ENCODE data around the gene INSM2.

- TF ChIP-seq CTCF (optimal IDR thresholded peaks at IDR 0.05 in 1 of 3, IDR thresholded peaks at IDR 0.05 in 1 of 3, conservative IDR thresholded peaks at IDR 0.05 in 1 of 3; ENCODE audit: extremely low read depth in 1 of 3, insufficient read depth in 2 of 3, low read length in 3 of 3) (no peak), EZH2 (IDR thresholded peaks at IDR 0.05; ENCODE audit: low read length) (no peak)
These were observed 24.1 kb upstream of the INSM2 start for GRCh38 chr14:35509846-35510245.

Measured in keratinocyte (primary cell).